ENCODE data around the gene TMEM38B. TPM values are rescaled to one million over a fixed set of nuclear protein-coding genes. Genes with fewer than 3 reads are reported as not detected.

The TMEM38B gene
- total RNA-seq, 1 donor from 2014 or later = 8.7 TPM

Other genes with a start within 250 kb of the TMEM38B start
- gene FSD1L, start 246.5 kb upstream of the TMEM38B start, total RNA-seq (ENCODE audit: insufficient read depth, low replicate concordance) = 11.8 TPM
- gene FKTN, start 136.4 kb upstream of the TMEM38B start, total RNA-seq (ENCODE audit: insufficient read depth, low replicate concordance) = 17.8 TPM
- not detected for gene TAL2, start 32.1 kb upstream of the TMEM38B start, total RNA-seq (ENCODE audit: insufficient read depth, low replicate concordance)